ENCODE data around the gene KMT5C. TPM values are rescaled to one million over a fixed set of nuclear protein-coding genes. Genes with fewer than 3 reads are reported as not detected.

The KMT5C gene
- total and polyA plus RNA-seq, 3 experiments from 2014 or later, result 1.6 to 15.0 (median 14.6) TPM

- Histone ChIP-seq H3K27me3 (ENCODE audit: insufficient read depth, low read length, poor library complexity, severe bottlenecking) (no peaks in the 10 kb centered on the region), H3K27ac (ENCODE audit: low read depth, low read length) (peak overlapping the region; percentile 99), H3K4me1 (ENCODE audit: insufficient read depth, low read length) (peaks cover 56% of the 10 kb centered on the region), H3K9me3 (ENCODE audit: low read length) (no peaks in the 10 kb centered on the region), H3K36me3 (ENCODE audit: insufficient read depth, low read length) (peaks cover 28% of the 10 kb centered on the region), H3K4me3 (ENCODE audit: low read length) (peak overlapping the region; percentile 99)
- ChIA-PET POLR2A (interaction anchor here (0.9 to 2.6 kb wide), 12 partner anchors 21 to 269 kb away, joined by 3 to 20 read pairs (median 4); partner anchors contain the start of genes HSPBP1, KMT5C, PPP6R1 and UBE2S), CTCF (interaction anchor here (0.9 to 3.1 kb wide), 10 partner anchors 9 to 130 kb away, joined by 3 to 22 read pairs (median 4); partner anchors contain the start of genes KMT5C and PPP6R1)
- Mint-ChIP-seq H3K27ac (peak overlapping the region; percentile 97 to 100 (median 99)), H3K9me3 (no peaks in the 10 kb centered on the region), H3K4me1 (peaks cover 60 to 75% (median 64%) of the 10 kb centered on the region in 3 donors), H3K27me3 (peaks cover 0 to 10% of the 10 kb centered on the region in 2 donors), H3K4me3 (peak overlapping the region; percentile 97 to 100 (median 99)), H3K36me3 (peaks cover 3 to 48% (median 5%) of the 10 kb centered on the region in 3 donors)
- peak; percentile 93 to 98 (median 96) for DNase-seq
Observed at GRCh38 chr19:55384920-55385723, 45.4 kb downstream of the KMT5C start.

GRCh38 chr19:55385724-55386492, 46.2 kb downstream of the KMT5C start, which contains the start of gene RPL28:
TSS of gene RPL28 (plus strand) at chr19:55385932. CDS start at chr19:55386358, 426 bp downstream.
- CTCF ChIA-PET, result no interaction called here
- H3K27ac ChIP-seq (ENCODE audit: low read depth, low read length), result peak within 1 kb of the TSS; percentile 99
- H3K4me1 ChIP-seq (ENCODE audit: insufficient read depth, low read length), result peaks cover 57% of the 10 kb centered on the region
- H3K36me3 ChIP-seq (ENCODE audit: insufficient read depth, low read length), result peaks cover 28% of the 10 kb centered on the region
- DNase-seq, result peak; percentile 96 to 99 (median 98)
- H3K9me3 ChIP-seq (ENCODE audit: low read length), result no peaks in the 10 kb centered on the region
- Mint-ChIP-seq H3K9me3 (no peaks in the 10 kb centered on the region), H3K27me3 (peaks cover 0 to 10% of the 10 kb centered on the region in 2 donors), H3K4me3 (peak within 1 kb of the TSS; percentile 97 to 100 (median 99)), H3K4me1 (peaks cover 65 to 82% (median 69%) of the 10 kb centered on the region in 3 donors), H3K36me3 (peaks cover 3 to 54% (median 5%) of the 10 kb centered on the region in 3 donors), H3K27ac (peak within 1 kb of the TSS; percentile 97 to 100 (median 99))
- H3K4me3 ChIP-seq (ENCODE audit: low read length), result peak within 1 kb of the TSS; percentile 99
- POLR2A ChIA-PET, result interaction anchor here (1.0 to 2.6 kb wide), 2 partner anchors 20 to 21 kb away, joined by 3 to 14 read pairs; partner anchors contain the start of gene UBE2S
- H3K27me3 ChIP-seq (ENCODE audit: insufficient read depth, low read length, poor library complexity, severe bottlenecking), result no peaks in the 10 kb centered on the region

GRCh38 chr19:55386493-55386971, 46.9 kb downstream of the KMT5C start:
- H3K36me3 ChIP-seq (ENCODE audit: insufficient read depth, low read length), result peaks cover 28% of the 10 kb centered on the region
- Mint-ChIP-seq H3K4me3 (peak overlapping the region; percentile 97 to 100 (median 99)), H3K27ac (peak overlapping the region; percentile 97 to 100 (median 99)), H3K36me3 (peaks cover 3 to 61% (median 5%) of the 10 kb centered on the region in 3 donors), H3K9me3 (no peaks in the 10 kb centered on the region), H3K27me3 (peaks cover 0 to 10% of the 10 kb centered on the region in 2 donors), H3K4me1 (peaks cover 62 to 86% (median 72%) of the 10 kb centered on the region in 3 donors)
- no peaks in the 10 kb centered on the region for H3K27me3 ChIP-seq (ENCODE audit: insufficient read depth, low read length, poor library complexity, severe bottlenecking)
- H3K27ac ChIP-seq (ENCODE audit: low read depth, low read length), result peak overlapping the region; percentile 99
- POLR2A ChIA-PET, result interaction anchor here (1.0 to 2.6 kb wide), 2 partner anchors 19 to 21 kb away, joined by 3 to 14 read pairs; partner anchors contain the start of gene UBE2S
- H3K4me3 ChIP-seq (ENCODE audit: low read length), result peak overlapping the region; percentile 99
- H3K9me3 ChIP-seq (ENCODE audit: low read length), result no peaks in the 10 kb centered on the region
- peaks cover 57% of the 10 kb centered on the region for H3K4me1 ChIP-seq (ENCODE audit: insufficient read depth, low read length)
- DNase-seq, result no peak
- CTCF ChIA-PET, result no interaction called here

- Mint-ChIP-seq H3K4me1 (peaks cover 52 to 78% (median 65%) of the 10 kb centered on the region in 3 donors), H3K9me3 (no peaks in the 10 kb centered on the region), H3K36me3 (peaks cover 3 to 70% (median 5%) of the 10 kb centered on the region in 3 donors), H3K4me3 (peak overlapping the region; percentile 97 to 100 (median 99)), H3K27me3 (peaks cover 0 to 10% of the 10 kb centered on the region in 2 donors), H3K27ac (peak overlapping the region; percentile 51 to 100 (median 99))
- peaks cover 54% of the 10 kb centered on the region for H3K4me1 ChIP-seq (ENCODE audit: insufficient read depth, low read length)
- peak overlapping the region; percentile 99 for H3K27ac ChIP-seq (ENCODE audit: low read depth, low read length)
- peak overlapping the region; percentile 99 for H3K4me3 ChIP-seq (ENCODE audit: low read length)
- H3K36me3 ChIP-seq (ENCODE audit: insufficient read depth, low read length), result peaks cover 28% of the 10 kb centered on the region
- no peaks in the 10 kb centered on the region for H3K9me3 ChIP-seq (ENCODE audit: low read length)
- ChIA-PET CTCF (interaction anchor here (1.2 kb wide), 1 partner anchor 30 kb away, joined by 5 read pairs; no protein-coding TSS in a partner anchor), POLR2A (interaction anchor here (2.1 to 2.6 kb wide), 2 partner anchors 19 kb away, joined by 12 to 14 read pairs; partner anchors contain the start of gene UBE2S)
- H3K27me3 ChIP-seq (ENCODE audit: insufficient read depth, low read length, poor library complexity, severe bottlenecking), result no peaks in the 10 kb centered on the region
- no peak for DNase-seq
Observed at GRCh38 chr19:55387736-55388497, 48.2 kb downstream of the KMT5C start.

- ChIA-PET CTCF (interaction anchor here (1.0 to 1.7 kb wide), 7 partner anchors 11 to 248 kb away, joined by 3 to 5 read pairs (median 4); partner anchors contain the start of gene HSPBP1), POLR2A (interaction anchor here (0.6 to 2.1 kb wide), 2 partner anchors 16 to 17 kb away, joined by 11 to 12 read pairs; partner anchors contain the start of gene UBE2S)
- H3K27me3 ChIP-seq (ENCODE audit: insufficient read depth, low read length, poor library complexity, severe bottlenecking), result no peaks in the 10 kb centered on the region
- H3K36me3 ChIP-seq (ENCODE audit: insufficient read depth, low read length), result peaks cover 28% of the 10 kb centered on the region
- H3K4me3 Mint-ChIP-seq, result peak overlapping the region in 5 of 7 donors; percentile 11 to 98 (median 34)
- DNase-seq, result no peak
- H3K4me1 ChIP-seq (ENCODE audit: insufficient read depth, low read length), result peaks cover 44% of the 10 kb centered on the region
- H3K36me3 Mint-ChIP-seq, result peaks cover 3 to 73% (median 5%) of the 10 kb centered on the region in 3 donors
- H3K4me3 ChIP-seq (ENCODE audit: low read length), result no peak overlapping the region
- no peak overlapping the region for H3K27ac ChIP-seq (ENCODE audit: low read depth, low read length)
- peaks cover 49 to 67% (median 56%) of the 10 kb centered on the region in 3 donors for H3K4me1 Mint-ChIP-seq
- no peaks in the 10 kb centered on the region for H3K9me3 Mint-ChIP-seq
- peak overlapping the region; percentile 33 to 99 (median 62) for H3K27ac Mint-ChIP-seq
- H3K27me3 Mint-ChIP-seq, result peaks cover 0 to 10% of the 10 kb centered on the region in 2 donors
- H3K9me3 ChIP-seq (ENCODE audit: low read length), result no peaks in the 10 kb centered on the region
Observed at GRCh38 chr19:55389386-55390317, 50.0 kb downstream of the KMT5C start.

- CTCF ChIA-PET, result interaction anchor here (1.0 to 1.7 kb wide), 6 partner anchors 10 to 249 kb away, joined by 3 to 5 read pairs (median 4); partner anchors contain the start of gene HSPBP1
- H3K27ac Mint-ChIP-seq, result peak overlapping the region in 7 of 8 donors; percentile 17 to 99 (median 49)
- H3K27me3 ChIP-seq (ENCODE audit: insufficient read depth, low read length, poor library complexity, severe bottlenecking), result no peaks in the 10 kb centered on the region
- no peaks in the 10 kb centered on the region for H3K9me3 Mint-ChIP-seq
- no peak overlapping the region for H3K4me3 ChIP-seq (ENCODE audit: low read length)
- POLR2A ChIA-PET, result interaction anchor here (1.8 to 2.1 kb wide), 2 partner anchors 16 to 17 kb away, joined by 10 to 12 read pairs; partner anchors contain the start of gene UBE2S
- no peak for DNase-seq
- no peak overlapping the region for H3K27ac ChIP-seq (ENCODE audit: low read depth, low read length)
- H3K36me3 Mint-ChIP-seq, result peaks cover 3 to 71% (median 5%) of the 10 kb centered on the region in 3 donors
- no peaks in the 10 kb centered on the region for H3K9me3 ChIP-seq (ENCODE audit: low read length)
- peaks cover 39% of the 10 kb centered on the region for H3K4me1 ChIP-seq (ENCODE audit: insufficient read depth, low read length)
- H3K36me3 ChIP-seq (ENCODE audit: insufficient read depth, low read length), result peaks cover 28% of the 10 kb centered on the region
- peak overlapping the region in 2 of 7 donors; percentile 9 to 89 for H3K4me3 Mint-ChIP-seq
- H3K27me3 Mint-ChIP-seq, result peaks cover 0 to 7% of the 10 kb centered on the region in 2 donors
- H3K4me1 Mint-ChIP-seq, result peaks cover 42 to 61% (median 52%) of the 10 kb centered on the region in 3 donors
Observed at GRCh38 chr19:55390461-55390880, 50.8 kb downstream of the KMT5C start.
